HepG2 (cell line): Measurements from ENCODE around the gene RABGAP1L. TPM values are rescaled to one million over a fixed set of nuclear protein-coding genes. Genes with fewer than 3 reads are reported as not detected.
A peak's percentile ranks its signal among the peaks of the same experiment; 100 is the strongest.

ENCODE experiments used
- ATAC-seq: fragments of 200-7000 bp; cut with Tn5 transposase; 3 replicates; pipeline ENCODE4 v1.9.1; 2020; ENCODE audit warnings: mild to moderate bottlenecking, moderate library complexity
- BruUV-seq: library from RNA; stranded (reverse); fragments of 400-500 nt; replicated peaks from 2 replicates; lab custom pipeline; 2021; lab: Mats Ljungman, UMichigan
- CTCF ChIA-PET: fragments of 300-600 bp; formaldehyde crosslinking; extraction: SDS; loops from one replicate; lab custom pipeline; 2021; ENCODE audit warnings: low total read pairs, inconsistent platforms, low intra/inter-chr PET ratio; lab: Yijun Ruan, JAX
- POLR2A ChIA-PET: fragments of 350-600 bp; sonication (Branson Sonifier 250); formaldehyde crosslinking; loops from one replicate; lab custom pipeline; 2020; ENCODE audit warnings: antibody characterized with exemption, inconsistent platforms; lab: Yijun Ruan, JAX
- DNase-seq: peaks from one replicate; pipeline ENCODE4 v3.0.0-alpha.2; 2015; ENCODE audit warnings: low spot score
- FAIRE-seq: peaks from 3 replicates; lab custom pipeline; 2011; peaks lifted over from hg19 to GRCh38; lab: Jason Lieb, UNC
- H2AFZ ChIP-seq: one replicate; pipeline ENCODE4 v1.6.1; 2011; ENCODE audit warnings: low read length, inconsistent platforms
- H3K27ac ChIP-seq: fragments of 300-600 bp; 3 replicates; pipeline ENCODE4 v1.8.0; 2011; ENCODE audit warnings: mixed run types, mild to moderate bottlenecking, mixed read lengths, low read length, inconsistent platforms; ENCODE audit not compliant: insufficient read depth; ENCODE audit errors: extremely low read length
- H3K27me3 ChIP-seq, 2 experiments: fragments of 200-600 bp in 1 of 2; 2 replicates in 1 of 2; 3 replicates in 1 of 2; pipeline versions ENCODE4 v1.6.0 to v1.8.0; 2011; ENCODE audit warnings: low read length in 2 of 2, mild to moderate bottlenecking in 2 of 2, moderate library complexity in 2 of 2, inconsistent platforms in 1 of 2; ENCODE audit not compliant: insufficient read depth in 2 of 2, control insufficient read depth in 1 of 2
- H3K36me3 ChIP-seq, 2 experiments: fragments of 200-600 bp in 1 of 2; replicated peaks in 1 of 2; 2 replicates in 1 of 2; 3 replicates in 1 of 2; pipeline versions ENCODE4 v1.5.1 to v1.8.0; 2011; ENCODE audit warnings: low read length in 2 of 2, inconsistent platforms in 1 of 2; ENCODE audit not compliant: insufficient read depth in 2 of 2, control insufficient read depth in 1 of 2
- H3K4me1 ChIP-seq: 2 replicates; pipeline ENCODE4 v1.5.1; 2012; ENCODE audit warnings: low read length, inconsistent platforms; ENCODE audit not compliant: insufficient read depth
- H3K4me2 ChIP-seq: 2 replicates; pipeline ENCODE4 v1.6.0; 2011; ENCODE audit warnings: low read depth, low read length, inconsistent platforms
- H3K4me3 ChIP-seq, 3 experiments: fragments of 200-600 bp in 1 of 3; sonication (generic), shearing (Covaris generic) in 1 of 3; replicated peaks in 1 of 3; 2 replicates each; pipeline ENCODE4 v1.5.1; 2011 to 2016; ENCODE audit warnings: low read length in 3 of 3, inconsistent platforms in 2 of 3, low read depth in 2 of 3, mild to moderate bottlenecking in 2 of 3, control low read depth in 1 of 3, mixed read lengths in 1 of 3; ENCODE audit not compliant: insufficient read depth in 1 of 3
- H3K79me2 ChIP-seq: one replicate; pipeline ENCODE4 v1.6.1; 2011; ENCODE audit warnings: low read length, inconsistent platforms; ENCODE audit not compliant: insufficient read depth
- H3K9ac ChIP-seq: 2 replicates; pipeline ENCODE4 v1.6.0; 2011; ENCODE audit warnings: mild to moderate bottlenecking, low read depth, low read length, inconsistent platforms; ENCODE audit not compliant: insufficient read depth
- H3K9me3 ChIP-seq: 2 replicates; pipeline ENCODE4 v1.5.1; 2012; ENCODE audit warnings: mild to moderate bottlenecking, low read length
- H4K20me1 ChIP-seq: 2 replicates; pipeline ENCODE4 v1.6.0; 2011; ENCODE audit warnings: inconsistent platforms, mild to moderate bottlenecking, low read length, moderate library complexity; ENCODE audit not compliant: insufficient read depth
- CCAR2 ChIP-seq: fragments of 200-400 bp; formaldehyde crosslinking; optimal IDR thresholded peaks from 2 replicates; pipeline ENCODE3; 2018; ENCODE audit warnings: low read depth, mild to moderate bottlenecking, low read length, moderate library complexity
- GATAD1 ChIP-seq: IDR thresholded peaks from 2 replicates; pipeline ENCODE4 v1.6.1; 2016; ENCODE audit warnings: missing genetic modification reagents, missing compliant biosample characterization
- GLI4 ChIP-seq: sonication (generic); formaldehyde crosslinking; IDR thresholded peaks from 2 replicates; pipeline ENCODE4 v1.5.1; 2020; ENCODE audit warnings: missing genetic modification reagents, mild to moderate bottlenecking, moderate library complexity, borderline replicate concordance
- KLF12 ChIP-seq: sonication (generic); formaldehyde crosslinking; IDR thresholded peaks from 2 replicates; pipeline ENCODE4 v1.4.0; 2020; ENCODE audit warnings: missing genetic modification reagents, borderline replicate concordance
- MAFF ChIP-seq: IDR thresholded peaks from 2 replicates; pipeline ENCODE4 v1.6.1; 2011; ENCODE audit warnings: low read depth, low read length, improper control_type of control experiment
- MEF2D ChIP-seq: sonication (generic); formaldehyde crosslinking; IDR thresholded peaks from 2 replicates; pipeline ENCODE4 v1.5.1; 2020; ENCODE audit warnings: mild to moderate bottlenecking, missing genetic modification reagents
- NCOA2 ChIP-seq: sonication (generic); formaldehyde crosslinking; IDR thresholded peaks from 2 replicates; pipeline ENCODE4 v1.8.0; 2022; ENCODE audit warnings: inconsistent platforms
- SMAD9 ChIP-seq: sonication (generic); formaldehyde crosslinking; IDR thresholded peaks from 2 replicates; pipeline ENCODE4 v1.5.1; 2020; ENCODE audit warnings: mild to moderate bottlenecking, missing genetic modification reagents
- SRSF4 ChIP-seq: fragments of 200-400 bp; formaldehyde crosslinking; IDR thresholded peaks from one replicate; pipeline ENCODE4 v1.6.1; 2018; ENCODE audit warnings: mild to moderate bottlenecking, low read depth, low read length, moderate library complexity; ENCODE audit not compliant: poor library complexity, severe bottlenecking
- SRSF9 ChIP-seq: fragments of 200-400 bp; formaldehyde crosslinking; IDR thresholded peaks from 2 replicates; pipeline ENCODE4 v1.6.1; 2018; ENCODE audit warnings: borderline replicate concordance, mild to moderate bottlenecking, low read depth, low read length; ENCODE audit not compliant: insufficient read depth, poor library complexity, severe bottlenecking
- ZNF121 ChIP-seq: sonication (generic); formaldehyde crosslinking; IDR thresholded peaks from 2 replicates; pipeline ENCODE4 v1.5.0; 2020; ENCODE audit warnings: mild to moderate bottlenecking, missing genetic modification reagents
- ZNF660 ChIP-seq: sonication (generic); formaldehyde crosslinking; IDR thresholded peaks from 2 replicates; pipeline ENCODE4 v1.5.1; 2020; ENCODE audit warnings: mild to moderate bottlenecking, low read depth, missing genetic modification reagents, borderline replicate concordance
- ZSCAN30 ChIP-seq: sonication (generic); formaldehyde crosslinking; IDR thresholded peaks from 2 replicates; pipeline ENCODE4 v1.5.0; 2020; ENCODE audit warnings: mild to moderate bottlenecking, missing genetic modification reagents
- WGBS: methylation state at CpG from one replicate; pipeline ENCODE4 v1.1.6; 2017; ENCODE audit warnings: low lambda C conversion rate; 5-methylcytosine and 5-hydroxymethylcytosine counted together
- in situ Hi-C: cut with HindIII; loops from 2 replicates; pipeline ENCODE4 v1.10.0; 2017; ENCODE audit warnings: low pct_unique_long_range_greater_than_20kb; ENCODE audit not compliant: extremely low pct_ligation_motif_present
- intact Hi-C: fragments of 100-400 bp; cut with micrococcal nuclease; formaldehyde crosslinking; loops from one replicate; pipeline ENCODE4 v1.10.0; 2022; ENCODE audit not compliant: unreplicated experiment
- polyA plus RNA-seq, 8 experiments: library from polyadenylated mRNA; depleted of rRNA in 3 of 8; stranded (reverse) in 7 of 8; unstranded in 1 of 8; fragments of >200 nt; fragmentation: Illumina TruSeq in 4 of 8; extraction: Trizol in 4 of 8; gene quantifications; 2 replicates each; pipeline versions ENCODE4 v1.2.1 to v1.2.3, GENCODE V29; 2011 to 2016; ENCODE audit warnings: low read depth in 4 of 8, missing spikeins in 1 of 8, mixed read lengths in 1 of 8; ENCODE audit not compliant: insufficient read depth in 1 of 8
- total RNA-seq, 5 experiments: library from RNA; depleted of rRNA; stranded (reverse); fragments of >200 nt; fragmentation: Illumina TruSeq; extraction: Trizol; gene quantifications; 2 replicates each; pipeline ENCODE4 v1.2.3, GENCODE V29; 2016; ENCODE audit warnings: low read depth in 1 of 5

Gene RABGAP1L
- total and polyA plus RNA-seq, 2 of the 13 experiments (the other 11 are each of a cell fraction or from before 2014, with no cell fraction given) = 7.9 to 22.6 TPM

GRCh38 chr1:174935961-174936727 is 776.8 kb downstream of the RABGAP1L start:
- no peak for ATAC-seq
- WGBS = 80% methylated on average over 3 of the region's 3 CpGs
- Histone ChIP-seq H3K27me3 (no peaks in the 10 kb centered on the region), H3K9ac (no peak overlapping the region), H3K79me2 (no peaks in the 10 kb centered on the region), H3K4me1 (peaks cover 10% of the 10 kb centered on the region)
- intact Hi-C loops = no loop called here
- BruUV-seq = no TSS peak
- CTCF ChIA-PET = no interaction called here
- POLR2A ChIA-PET = interaction anchor here (1.0 kb wide), 1 partner anchor 18 kb away, joined by 6 read pairs; no protein-coding TSS in a partner anchor
- TF ChIP-seq ZNF121 (CRISPR knock-in tag) (peak; percentile 95), KLF12 (CRISPR knock-in tag) (no peak)
- TF ChIP-seq, all 625 proteins: peak for 1
- Histone ChIP-seq H3K9me3 (no peaks in the 10 kb centered on the region), H3K4me2 (no peak overlapping the region), H2AFZ (no peak overlapping the region), H3K36me3 (no peaks in the 10 kb centered on the region), H3K4me3 (no peak overlapping the region), H3K27ac (no peak overlapping the region), H4K20me1 (no peaks in the 10 kb centered on the region)
- DNase-seq = no peak
- in situ Hi-C loops = no loop called here
- FAIRE-seq = no peak

GRCh38 chr1:174938281-174939007 is 779.1 kb downstream of the RABGAP1L start:
- H2AFZ ChIP-seq = no peak overlapping the region
- FAIRE-seq (no peak), ATAC-seq (no peak), DNase-seq (no peak)
- H3K4me1 ChIP-seq = peaks cover 32% of the 10 kb centered on the region
- no peaks in the 10 kb centered on the region for H4K20me1 ChIP-seq
- BruUV-seq = no TSS peak
- in situ Hi-C loops = no loop called here
- H3K4me3 ChIP-seq = no peak overlapping the region
- POLR2A ChIA-PET = interaction anchor here (0.6 kb wide), 1 partner anchor 1071 kb away, joined by 3 read pairs; the partner anchor contains the start of genes GAS5 and ZBTB37
- intact Hi-C loops = no loop called here
- H3K27me3 ChIP-seq = no peaks in the 10 kb centered on the region
- H3K36me3 ChIP-seq = no peaks in the 10 kb centered on the region
- WGBS = 93% methylated on average over 6 of the region's 6 CpGs
- CTCF ChIA-PET = no interaction called here
- no peak overlapping the region for H3K9ac ChIP-seq
- no peak overlapping the region for H3K27ac ChIP-seq
- H3K4me2 ChIP-seq = no peak overlapping the region
- no peaks in the 10 kb centered on the region for H3K79me2 ChIP-seq
- H3K9me3 ChIP-seq = no peaks in the 10 kb centered on the region
- TF ChIP-seq GLI4 (CRISPR knock-in tag) = no peak
- no peak for TF ChIP-seq MAFF
- no peak for TF ChIP-seq ZSCAN30 (CRISPR knock-in tag)
- TF ChIP-seq CCAR2 = no peak
- TF ChIP-seq ZNF660 (CRISPR knock-in tag) = no peak
- TF ChIP-seq SMAD9 = no peak
- TF ChIP-seq GATAD1 (CRISPR knock-in tag) = no peak
- no peak for TF ChIP-seq MEF2D (CRISPR knock-in tag)
- no peak for TF ChIP-seq SRSF4
- no peak for TF ChIP-seq SRSF9
- TF ChIP-seq NCOA2 = no peak
